Retinal pigment epithelial cell (primary cell): Measurements from ENCODE around the gene IQGAP2.

ENCODE experiments used
- DNase-seq: peaks from one replicate; pipeline ENCODE4 v3.0.0-alpha.2; 2010; ENCODE audit warnings: low read depth
- H3K4me3 ChIP-seq: 2 replicates; pipeline ENCODE4 v1.5.1; 2011; ENCODE audit warnings: mild to moderate bottlenecking, low read length, control low read depth, moderate library complexity
- CTCF ChIP-seq: conservative IDR thresholded peaks from 2 replicates; pipeline ENCODE4 v1.5.1; 2011; ENCODE audit warnings: low read depth, low read length, control low read depth, inconsistent platforms

The IQGAP2 gene

DNA sequence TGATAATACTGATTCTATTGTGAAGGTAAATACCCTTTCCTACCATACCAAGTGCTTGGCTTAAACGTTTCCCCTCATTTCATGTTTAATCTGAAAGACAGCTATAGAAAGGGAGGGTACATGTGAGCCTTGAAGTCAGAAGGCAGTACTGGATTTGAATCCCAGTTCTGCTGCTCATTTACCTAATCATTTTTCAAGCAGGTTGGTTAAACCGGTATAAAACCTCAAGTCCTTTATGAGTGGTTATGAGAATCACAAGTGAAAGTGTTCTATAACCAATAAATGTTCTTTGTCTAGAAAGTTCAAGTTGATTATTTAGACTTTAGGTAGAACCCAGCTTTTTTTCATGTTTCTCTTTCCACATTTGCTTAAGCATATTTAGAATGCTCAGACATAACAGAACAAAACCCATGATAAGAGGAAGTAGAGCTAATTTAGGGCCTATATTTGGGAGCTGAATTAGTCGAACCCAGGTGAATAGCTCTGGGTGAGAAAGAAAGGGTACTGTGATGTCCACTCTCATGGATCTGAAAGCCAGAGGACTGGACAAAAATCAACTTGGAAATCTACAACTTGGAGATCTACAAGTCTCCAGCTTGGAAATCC lies 249.8 kb downstream of the IQGAP2 start:
- no peak for TF ChIP-seq CTCF
- H3K4me3 ChIP-seq: no peak overlapping the region
- DNase-seq: no peak

DNA sequence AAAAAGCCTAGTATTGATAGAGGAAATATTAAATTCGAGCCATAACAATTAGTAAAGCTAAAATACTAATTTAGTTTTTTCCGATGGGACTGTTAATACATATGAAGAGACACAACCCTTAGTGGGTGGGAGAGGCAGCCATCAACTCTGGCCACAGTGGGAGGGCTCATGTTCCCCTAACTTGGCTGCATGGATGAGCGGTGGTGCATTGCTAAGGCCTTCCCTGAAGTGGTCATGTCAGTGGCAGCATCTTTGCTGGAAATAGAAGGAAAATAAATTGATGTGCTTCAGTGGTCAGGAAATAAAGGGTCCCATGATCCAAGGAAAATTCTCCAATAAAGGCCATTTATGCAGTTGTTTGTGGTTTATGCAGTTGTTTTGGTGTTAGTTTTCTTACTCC lies 254.0 kb downstream of the IQGAP2 start:
- DNase-seq: no peak
- no peak overlapping the region for H3K4me3 ChIP-seq
- no peak for TF ChIP-seq CTCF

- H3K4me3 ChIP-seq: no peak overlapping the region
- no peak for DNase-seq
- TF ChIP-seq CTCF: no peak
Observed at GRCh38 chr5:76657683-76658311, 254.7 kb downstream of the IQGAP2 start.

DNA sequence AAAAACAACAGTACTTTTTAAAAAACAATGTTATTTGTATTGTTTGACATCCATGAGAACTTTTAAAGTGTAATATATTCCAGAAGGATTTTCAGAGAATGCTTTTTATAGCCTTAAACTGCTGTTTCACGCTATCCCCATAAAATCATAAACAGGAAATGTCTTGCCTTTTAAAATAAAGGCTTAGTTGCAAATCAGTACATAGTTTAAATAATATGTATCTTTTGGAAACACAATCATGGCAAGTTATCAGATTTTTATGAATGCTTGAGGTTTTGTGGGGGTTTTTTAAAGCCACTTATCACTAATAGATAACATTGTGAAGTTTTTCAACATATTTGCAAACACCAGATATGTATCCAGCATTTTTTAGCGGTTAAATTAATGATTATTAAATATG lies 257.3 kb downstream of the IQGAP2 start:
- no peak for TF ChIP-seq CTCF
- DNase-seq: no peak
- no peak overlapping the region for H3K4me3 ChIP-seq

DNA sequence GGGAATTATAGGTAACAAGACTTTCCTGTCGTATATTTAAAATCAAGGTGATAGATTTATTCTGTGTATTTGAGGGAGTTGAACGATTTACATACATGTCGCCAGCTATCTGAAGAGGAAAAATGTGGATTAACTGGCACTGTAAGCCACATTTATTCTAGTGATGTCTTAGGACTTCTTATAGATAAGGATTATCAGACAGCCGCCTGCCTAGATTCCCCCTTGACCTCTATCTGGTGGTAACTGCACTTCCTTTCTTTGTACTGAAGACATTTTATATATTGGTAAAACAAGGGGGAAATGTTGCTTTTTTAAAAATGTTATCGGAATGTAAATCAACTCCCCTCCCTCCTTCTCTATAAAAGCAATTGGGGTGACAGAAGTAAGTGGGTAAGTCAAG lies 259.4 kb downstream of the IQGAP2 start:
- TF ChIP-seq CTCF: no peak
- DNase-seq: no peak
- no peak overlapping the region for H3K4me3 ChIP-seq

GRCh38 chr5:76663573-76663972 lies 260.5 kb downstream of the IQGAP2 start:
- H3K4me3 ChIP-seq: no peak overlapping the region
- DNase-seq: no peak
- no peak for TF ChIP-seq CTCF

GRCh38 chr5:76664079-76664478 lies 261.0 kb downstream of the IQGAP2 start:
- H3K4me3 ChIP-seq: no peak overlapping the region
- no peak for DNase-seq
- TF ChIP-seq CTCF: no peak
